Dedifferentiated amniotic fluid mesenchymal stem cell (primary cell): ENCODE measurements around the gene CACNG3.
"Not testable (repeated sequence)": the region's sequence is repeated elsewhere in the genome, so short reads cannot be mapped to it uniquely, and the experiment has no call there.

ENCODE experiments used
- DNase-seq: peaks from one replicate; pipeline ENCODE4 v3.0.0-alpha.2; 2016; ENCODE audit errors: extremely low spot score

Gene CACNG3

DNA sequence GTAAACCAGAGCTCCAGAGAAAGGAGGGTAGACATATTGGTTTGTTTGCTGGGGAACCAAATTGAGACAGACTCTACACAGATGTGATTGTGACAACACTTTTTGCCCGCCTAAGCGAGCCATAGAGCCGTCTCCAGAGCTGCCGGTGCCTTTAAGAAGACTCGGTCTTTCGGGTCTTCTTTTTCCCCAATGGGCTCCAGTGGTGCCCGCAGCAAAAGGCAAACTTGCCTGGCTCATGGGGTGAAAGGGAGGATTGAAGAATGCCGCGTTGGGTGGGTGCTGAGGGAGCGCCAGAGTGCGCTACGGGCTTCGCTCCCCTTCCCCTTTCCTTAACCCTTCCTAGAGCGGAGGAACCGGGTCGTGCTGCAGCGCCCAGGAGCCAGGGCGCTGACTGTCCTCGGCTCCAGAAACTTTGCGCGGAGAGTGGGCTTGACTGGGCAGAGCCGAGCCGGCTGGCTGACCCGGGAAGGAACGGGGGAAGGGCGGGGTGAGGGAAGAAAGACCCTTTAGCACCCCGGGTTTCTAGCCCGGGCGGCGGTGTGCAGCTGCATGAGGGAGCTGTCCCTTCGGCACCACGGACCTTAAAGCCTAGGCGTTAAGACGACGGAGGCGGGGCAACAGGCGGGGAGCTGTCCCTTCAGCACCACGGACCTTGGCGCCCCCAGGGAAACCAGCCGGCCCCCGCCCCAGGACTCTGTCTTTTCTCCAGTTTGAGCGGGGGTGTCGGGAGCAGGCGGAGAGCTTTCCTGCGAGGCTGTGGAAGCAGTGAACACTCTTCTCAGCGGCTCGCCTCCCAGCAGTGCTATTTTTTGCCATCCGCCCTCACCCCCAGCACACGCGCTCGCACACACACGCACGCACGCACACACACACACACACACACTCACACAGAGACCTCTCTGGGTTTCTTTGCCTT is at the start of gene CACNG3:
CACNG3 (plus strand) TSS at position 880 of the 916 bp plus-strand sequence. CDS start 420 bp downstream, outside the sequence.
- DNase-seq, result no peak

DNA sequence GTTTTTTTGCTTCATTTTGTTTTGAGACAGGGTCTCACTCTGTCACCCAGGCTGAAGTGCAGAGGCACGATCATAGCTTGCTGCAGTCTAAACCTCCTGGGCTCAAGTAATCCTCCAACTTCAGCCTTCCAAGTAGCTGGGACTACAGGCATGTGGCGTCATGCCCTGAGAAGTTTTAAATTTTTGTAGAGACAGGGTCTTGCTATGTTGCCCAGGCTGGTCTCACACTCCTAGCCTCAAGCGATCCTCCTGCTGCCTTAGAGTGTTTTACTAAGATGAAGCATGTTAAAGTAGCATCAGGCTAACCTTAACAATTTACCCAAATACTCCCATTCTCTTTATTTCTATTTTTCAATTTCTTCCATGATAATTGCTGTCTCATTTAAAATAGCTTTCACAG is 49.2 kb upstream of the CACNG3 start:
- no peak for DNase-seq

DNA sequence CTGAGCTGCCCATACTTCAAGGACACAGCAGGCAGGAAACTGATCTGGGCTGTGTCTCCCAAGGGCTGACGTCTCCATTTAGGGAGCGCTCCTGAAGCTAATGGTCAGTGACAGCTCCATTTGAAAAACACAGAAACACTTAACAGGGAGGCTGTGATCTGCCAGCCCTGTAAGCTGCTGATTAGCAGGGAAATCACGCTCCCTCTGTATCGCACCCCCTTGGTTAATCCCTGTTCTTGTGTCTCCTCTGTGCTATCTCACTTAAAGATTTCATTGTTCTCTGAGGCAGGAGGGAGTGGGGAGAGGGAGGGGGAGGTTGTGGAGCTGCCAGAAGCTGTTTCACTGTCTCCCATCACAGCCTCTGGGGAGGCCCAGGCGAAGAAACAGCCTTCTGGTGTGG is 47.4 kb upstream of the CACNG3 start:
- DNase-seq, result no peak

GRCh38 chr16:24214992-24215391 is 41.1 kb upstream of the CACNG3 start:
- DNase-seq, result no peak

- no peak for DNase-seq
These were observed 39.2 kb upstream of the CACNG3 start for GRCh38 chr16:24216961-24217360.

GRCh38 chr16:24217461-24217860 is 38.7 kb upstream of the CACNG3 start:
- no peak for DNase-seq

DNA sequence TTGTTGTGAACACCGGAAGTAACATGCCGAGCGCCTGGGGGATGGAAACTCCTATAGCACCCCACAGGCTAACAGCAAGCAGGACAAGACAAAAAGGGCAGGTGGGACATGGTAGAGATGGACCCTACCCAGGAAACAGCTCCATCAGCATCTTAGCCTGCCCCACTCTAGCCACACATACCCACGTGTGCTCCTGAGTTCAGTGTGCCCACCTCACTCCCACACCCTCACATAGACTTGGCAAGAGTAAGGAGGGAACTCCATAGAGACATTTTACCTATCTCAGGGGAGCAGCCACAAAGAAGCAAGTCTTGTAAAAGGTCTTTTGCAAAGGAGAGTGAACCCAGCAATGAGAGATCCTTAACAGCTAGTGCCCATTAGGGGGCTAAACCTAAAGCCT is 37.8 kb upstream of the CACNG3 start:
- DNase-seq, result no peak

- no peak for DNase-seq
These were observed 34.9 kb upstream of the CACNG3 start for GRCh38 chr16:24221219-24221618.

DNA sequence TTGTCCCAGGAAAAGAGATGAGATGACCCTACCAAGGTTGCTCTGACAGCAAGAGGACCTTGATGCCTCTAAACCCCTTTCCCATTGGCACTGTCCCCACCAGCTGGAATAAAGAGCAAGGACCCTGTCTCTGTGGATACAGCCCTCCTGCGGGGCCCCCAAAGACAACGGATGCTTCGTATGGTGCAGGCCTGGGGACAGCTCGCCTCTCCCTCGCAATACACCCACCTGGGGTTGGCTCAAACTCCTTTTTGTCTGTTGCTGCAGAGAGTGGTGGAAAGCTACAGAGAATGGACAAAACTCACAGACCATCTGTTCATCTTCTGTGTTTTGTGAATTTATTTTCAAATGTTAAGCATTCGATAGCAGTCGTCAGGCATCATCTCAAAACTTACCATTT is 27.6 kb upstream of the CACNG3 start:
- no peak for DNase-seq

DNA sequence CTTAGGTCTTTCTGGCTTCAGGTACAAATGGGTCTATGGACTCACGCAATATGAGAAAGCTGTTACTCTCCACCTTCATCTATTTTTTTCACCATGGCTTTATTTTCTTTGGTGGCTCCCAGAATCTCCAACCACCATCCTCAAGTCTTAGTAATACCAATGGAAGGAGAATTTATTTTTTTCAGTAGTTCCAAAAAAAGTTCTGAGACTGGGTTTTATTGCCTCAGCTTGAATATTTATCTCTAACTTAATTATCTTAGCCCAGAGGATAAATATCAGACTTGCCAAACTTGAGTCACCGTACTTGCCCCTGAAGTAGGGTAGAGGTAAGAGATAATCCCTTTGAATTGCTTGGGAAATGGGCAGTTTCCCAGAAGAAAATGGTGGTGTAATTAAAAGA is 23.2 kb upstream of the CACNG3 start:
- no peak for DNase-seq

DNA sequence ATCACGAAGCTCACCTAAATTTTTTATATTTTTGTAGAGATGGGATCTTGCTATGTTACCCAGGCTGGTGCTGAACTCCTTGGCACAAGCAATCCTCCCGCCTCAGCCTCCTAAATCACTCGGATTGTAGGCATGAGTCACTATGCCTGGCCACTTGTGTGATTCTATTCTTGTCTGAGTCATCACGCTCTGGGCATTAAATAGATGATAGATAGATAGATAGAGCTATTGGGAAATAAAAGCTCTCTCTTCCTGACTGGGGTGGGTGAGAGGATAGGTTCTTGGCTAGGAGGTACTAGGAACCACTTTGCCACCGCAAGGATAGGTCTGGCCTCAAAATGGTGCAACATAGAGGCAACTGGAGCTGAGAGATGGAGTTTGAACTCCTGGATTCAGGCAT is 21.4 kb upstream of the CACNG3 start:
- no peak for DNase-seq

GRCh38 chr16:24235806-24236205 is 20.3 kb upstream of the CACNG3 start:
- DNase-seq, result no peak

DNA sequence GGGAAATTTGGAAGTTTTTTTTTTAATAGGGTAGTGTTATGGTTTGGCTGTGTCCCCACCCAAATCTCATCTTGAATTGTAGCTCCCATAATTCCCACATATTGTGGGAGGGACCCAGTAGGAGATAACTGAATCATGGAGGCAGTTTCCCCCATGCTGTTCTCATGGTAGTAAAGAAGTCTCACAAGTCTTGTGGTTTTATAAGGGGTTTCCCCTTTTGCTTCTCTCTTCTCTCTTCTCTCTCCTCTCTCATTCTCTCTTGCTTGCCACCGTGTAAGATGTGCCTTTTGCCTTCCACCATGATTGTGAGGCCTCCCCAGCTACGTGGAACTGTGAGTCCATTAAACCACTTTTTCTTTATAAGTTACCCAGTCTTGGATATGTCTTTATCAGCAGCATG is 17.3 kb upstream of the CACNG3 start:
- not testable (repeated sequence) for DNase-seq

- no peak for DNase-seq
These were observed 9.1 kb upstream of the CACNG3 start for GRCh38 chr16:24246911-24247607.

GRCh38 chr16:24253192-24253591 is 2.9 kb upstream of the CACNG3 start:
- no peak for DNase-seq

- DNase-seq, result no peak
These were observed 1.8 kb downstream of the CACNG3 start for GRCh38 chr16:24257958-24258357.

DNA sequence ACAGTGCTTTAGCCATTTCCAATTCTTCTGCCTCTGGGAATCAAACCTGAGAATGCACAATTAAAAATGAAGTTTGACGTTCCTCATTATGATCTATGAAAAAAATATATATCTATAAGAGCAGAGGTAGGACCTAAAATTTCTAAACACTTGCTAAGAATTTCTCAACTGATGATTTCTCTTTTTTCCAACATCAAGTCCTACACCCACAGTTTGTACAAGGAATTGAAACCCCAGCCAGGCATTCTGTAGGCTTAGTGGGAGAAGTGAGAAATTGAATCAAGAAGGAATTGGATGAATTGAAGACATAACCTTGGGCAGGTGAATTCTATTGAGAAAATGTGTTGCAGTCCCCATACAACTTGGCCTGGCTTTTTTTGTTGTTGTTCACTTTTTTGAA is 2.7 kb downstream of the CACNG3 start:
- DNase-seq, result no peak

- DNase-seq, result no peak
These were observed 6.7 kb downstream of the CACNG3 start for GRCh38 chr16:24262816-24263215.

DNA sequence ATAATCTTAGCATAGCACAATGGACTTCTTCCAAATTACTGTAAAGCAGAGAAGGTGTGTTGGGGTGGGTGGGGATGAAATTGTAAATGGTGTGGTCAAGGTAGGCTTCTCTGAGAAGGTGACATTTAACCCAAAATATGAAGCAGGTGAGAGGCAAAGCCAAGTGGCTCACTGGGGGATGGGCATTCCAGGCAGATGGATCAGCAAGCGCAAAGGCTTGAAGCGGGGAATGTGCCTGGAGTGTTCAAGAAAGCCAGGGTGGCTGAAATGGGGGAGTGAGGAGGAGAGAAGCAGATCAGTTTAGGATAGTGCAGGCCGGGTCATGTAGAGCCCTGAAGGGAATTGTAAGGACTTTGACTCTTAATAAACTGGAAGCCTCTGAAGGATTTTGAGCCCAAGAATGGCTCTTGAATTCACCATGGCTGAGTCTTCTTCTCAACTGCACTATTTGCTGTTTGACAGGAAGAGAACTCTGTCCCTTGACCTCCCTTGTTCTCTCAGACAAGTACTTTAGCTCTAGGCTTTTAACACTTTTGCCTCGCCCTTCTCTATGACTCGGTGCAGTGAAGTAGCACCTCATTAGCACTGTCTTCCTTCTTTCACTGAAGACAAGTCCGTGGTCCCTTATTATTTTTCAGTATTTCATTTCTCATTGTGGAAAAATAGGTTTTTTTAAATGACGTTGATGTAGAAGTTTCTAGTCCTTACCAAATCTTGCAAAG is 14.7 kb downstream of the CACNG3 start:
- DNase-seq, result no peak

DNA sequence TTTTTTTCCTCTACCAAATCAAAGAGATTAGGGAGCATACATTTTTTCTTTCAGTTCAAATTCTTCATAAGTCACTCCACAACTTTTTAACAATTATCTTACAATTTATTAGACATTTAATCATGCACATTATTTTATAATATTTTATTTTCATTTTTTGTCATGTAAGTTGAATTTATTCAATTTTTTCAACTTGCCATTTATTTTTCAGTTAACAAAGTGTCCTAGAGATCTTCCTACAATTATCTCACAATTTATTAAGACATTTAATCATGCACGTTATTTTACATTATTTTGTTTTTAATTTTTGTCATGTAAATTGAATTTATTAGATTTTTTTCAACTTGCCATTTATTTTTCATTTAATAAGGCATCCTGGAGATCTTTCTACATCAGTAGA is 16.2 kb downstream of the CACNG3 start:
- DNase-seq, result no peak

DNA sequence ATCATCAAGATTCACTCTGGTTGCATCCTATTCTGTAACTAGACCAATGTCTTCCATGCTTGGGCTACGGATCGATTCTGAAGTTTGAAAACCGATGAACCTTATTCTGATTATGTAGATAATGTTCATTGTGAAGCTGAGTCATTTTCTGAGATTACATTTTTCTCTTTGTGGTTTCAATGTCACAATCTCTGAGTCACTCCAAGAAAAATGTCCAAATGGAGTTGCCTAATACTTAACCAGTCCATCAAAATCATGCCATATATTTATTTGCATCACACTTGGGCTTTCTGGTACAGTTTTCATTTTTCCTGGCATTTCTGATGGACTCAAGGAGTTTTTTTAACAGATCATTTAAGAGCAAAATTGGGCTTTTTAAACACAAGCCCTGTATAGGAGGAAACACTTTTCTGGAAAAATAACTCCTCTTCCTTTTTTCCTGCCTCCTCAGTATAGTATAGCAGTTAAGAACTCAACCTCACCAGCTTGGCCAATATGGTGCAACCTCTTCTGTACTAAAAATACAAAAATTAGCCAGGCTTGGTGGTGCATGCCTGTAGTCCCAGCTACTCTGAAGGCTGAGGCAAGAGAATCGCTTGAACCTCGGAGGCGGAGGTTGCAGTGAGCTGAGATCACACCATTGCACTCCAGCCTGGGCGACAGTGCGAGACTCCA is 17.5 kb downstream of the CACNG3 start:
- DNase-seq, result no peak

GRCh38 chr16:24275413-24275812 is 19.3 kb downstream of the CACNG3 start:
- no peak for DNase-seq
